Urothelium cell line (cell line): Measurements from ENCODE around the gene NDUFS8.

Experiments
- DNase-seq: peaks from one replicate; pipeline ENCODE4 v3.0.0; 2011; ENCODE audit warnings: low spot score, mixed read lengths
- FAIRE-seq: peaks from 2 replicates; lab custom pipeline; 2011; peaks lifted over from hg19 to GRCh38; lab: Jason Lieb, UNC

The NDUFS8 gene

DNA sequence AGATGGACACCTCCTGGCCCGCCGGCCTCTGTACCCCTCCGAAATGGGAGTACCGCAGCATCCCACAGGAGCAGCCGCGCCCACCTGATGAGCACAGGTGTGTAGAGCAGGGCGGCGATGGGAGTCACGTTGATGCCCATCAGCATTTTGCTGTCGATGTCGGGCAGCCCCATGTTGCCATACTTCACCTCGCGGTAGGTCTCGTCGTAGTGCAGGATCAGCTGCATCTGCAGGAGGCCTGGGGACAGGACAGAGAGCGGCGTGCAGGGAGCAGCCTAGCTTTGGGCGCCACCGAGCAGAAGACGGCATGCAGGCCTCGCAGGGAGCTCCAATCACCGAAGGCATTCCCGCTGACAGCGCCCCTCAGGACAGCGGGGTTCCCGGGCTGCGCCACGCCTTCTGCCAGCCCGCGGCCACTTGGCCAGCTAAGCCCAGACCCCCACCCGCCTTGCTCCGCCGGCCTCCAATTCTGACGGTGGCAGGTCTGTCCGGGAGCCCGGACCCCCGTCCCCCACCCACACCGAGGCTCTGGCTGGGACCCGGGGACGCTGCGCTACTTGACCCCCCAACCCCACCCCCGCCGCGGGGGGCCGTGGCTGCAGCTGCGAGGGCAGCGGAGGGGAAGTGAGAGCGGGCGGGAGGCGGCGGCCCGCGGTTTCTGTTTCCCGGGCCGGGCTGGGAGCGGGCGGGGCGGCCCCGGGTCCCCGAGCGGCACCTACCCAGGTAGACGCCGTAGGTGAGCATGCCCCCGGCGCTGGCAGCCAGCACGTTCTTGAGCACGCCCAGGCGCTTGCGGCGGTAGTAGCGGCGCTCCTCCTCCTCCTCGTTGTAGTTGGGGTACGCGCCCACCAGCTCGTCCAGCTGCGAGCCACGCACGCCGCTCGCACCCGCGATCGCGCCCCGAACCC is 27.3 kb upstream of the NDUFS8 start:
- no peak for DNase-seq
- FAIRE-seq = peak; percentile 66

DNA sequence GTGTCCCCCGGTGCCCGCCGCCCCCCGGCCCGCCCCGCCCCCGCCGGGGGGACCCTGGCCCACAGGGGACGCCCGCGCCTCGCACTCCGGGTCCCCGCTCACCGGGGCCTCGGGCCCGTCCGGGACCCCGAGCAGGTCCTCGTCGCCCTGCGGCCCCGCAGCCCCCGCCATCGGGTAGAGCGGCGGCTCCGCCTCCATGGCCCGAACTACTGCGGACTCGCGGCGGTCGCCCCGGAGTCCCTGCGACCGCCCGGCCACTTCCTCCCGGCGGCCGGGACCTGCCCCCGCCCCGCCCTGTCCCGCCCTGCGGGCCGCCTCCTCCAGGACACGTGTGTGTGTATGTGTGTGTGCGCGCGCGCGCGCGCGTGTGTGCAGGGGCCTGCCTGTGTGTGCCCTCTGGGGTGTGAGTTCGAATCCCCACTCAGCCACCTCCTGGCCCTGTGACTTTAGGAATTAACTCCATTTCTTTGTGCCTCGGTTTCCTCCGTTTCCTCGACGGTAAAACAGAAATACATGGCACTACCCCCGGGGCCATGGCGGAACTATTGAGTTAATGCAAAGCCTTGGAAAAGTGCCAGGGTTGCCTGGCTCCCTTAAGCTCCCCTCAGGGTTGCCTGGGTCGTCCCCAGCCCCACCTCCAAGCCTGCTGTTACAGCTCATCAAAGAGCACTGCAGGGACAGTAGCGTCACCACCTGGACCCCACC is 26.5 kb upstream of the NDUFS8 start, which contains the start of gene UNC93B1:
Gene UNC93B1 (minus strand): TSS at position 252 of the 705 bp plus-strand sequence. CDS start 54 bp downstream, at position 198.
- FAIRE-seq (peak; percentile 89), DNase-seq (peak; percentile 92)

DNA sequence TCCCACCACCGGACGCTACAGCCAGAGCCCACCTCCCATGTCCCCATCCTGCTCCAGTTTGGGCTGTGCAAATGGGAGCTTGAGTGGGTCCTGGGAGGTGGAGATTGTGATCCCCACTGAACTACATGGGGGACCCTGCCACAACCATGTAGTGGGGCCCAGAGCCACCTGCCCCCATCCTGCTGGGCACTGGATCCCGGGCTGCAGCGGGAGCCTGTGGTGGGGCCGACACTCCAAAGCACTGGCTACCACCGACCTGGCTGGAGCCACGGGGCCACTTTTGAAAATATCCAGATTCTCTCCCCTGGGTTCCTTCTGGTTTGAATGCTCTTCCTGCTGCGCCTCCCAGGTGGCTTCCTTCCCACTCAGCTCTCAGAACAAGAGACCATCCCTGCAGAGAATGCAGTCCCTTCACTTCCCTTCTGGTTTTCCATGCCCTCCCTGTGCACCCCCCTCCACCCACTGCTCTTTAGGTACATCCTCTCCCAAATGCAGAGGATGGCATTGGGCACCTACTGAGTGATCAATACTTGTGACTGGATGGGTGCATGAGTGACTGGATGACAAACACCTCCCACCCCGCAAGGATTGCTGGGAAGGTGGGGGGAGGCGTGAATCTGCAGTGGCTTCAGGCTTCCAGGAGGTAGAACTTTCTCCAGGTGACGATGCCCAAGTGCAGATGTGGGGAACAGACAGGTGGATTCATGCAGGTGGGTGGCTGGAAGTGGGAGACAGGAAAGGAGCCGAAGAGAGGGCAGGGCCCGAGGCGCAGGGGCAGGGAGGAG is 25.7 kb upstream of the NDUFS8 start:
- DNase-seq (no peak), FAIRE-seq (no peak)

DNA sequence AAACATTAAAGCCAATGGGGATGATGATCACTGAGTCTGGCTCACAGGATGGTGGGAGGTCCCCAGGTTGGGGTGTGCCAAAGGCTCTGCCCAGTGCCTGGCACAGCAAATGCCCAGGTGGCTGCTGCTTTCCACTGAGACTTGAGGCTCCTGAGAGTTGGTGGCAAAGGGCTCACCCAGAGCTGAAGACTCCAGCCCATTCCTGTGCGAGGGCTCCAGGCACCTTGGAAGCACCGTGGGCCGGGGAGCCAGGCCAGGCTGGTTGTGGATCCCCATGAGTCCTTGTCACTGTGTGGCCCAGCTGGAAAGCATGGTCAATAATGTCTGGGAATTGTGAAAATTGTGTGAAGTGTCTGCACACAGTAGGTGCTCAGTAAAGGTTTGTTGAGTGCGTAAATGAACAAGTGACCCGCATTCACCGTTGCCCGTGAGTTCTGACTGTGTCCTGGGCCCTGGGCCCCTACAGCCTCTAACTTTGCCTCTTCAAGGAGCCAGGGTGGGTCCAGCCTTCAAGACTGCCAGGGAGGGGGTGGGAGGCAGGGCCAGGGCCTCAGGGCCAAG is 23.8 kb upstream of the NDUFS8 start:
- FAIRE-seq (no peak), DNase-seq (no peak)

DNA sequence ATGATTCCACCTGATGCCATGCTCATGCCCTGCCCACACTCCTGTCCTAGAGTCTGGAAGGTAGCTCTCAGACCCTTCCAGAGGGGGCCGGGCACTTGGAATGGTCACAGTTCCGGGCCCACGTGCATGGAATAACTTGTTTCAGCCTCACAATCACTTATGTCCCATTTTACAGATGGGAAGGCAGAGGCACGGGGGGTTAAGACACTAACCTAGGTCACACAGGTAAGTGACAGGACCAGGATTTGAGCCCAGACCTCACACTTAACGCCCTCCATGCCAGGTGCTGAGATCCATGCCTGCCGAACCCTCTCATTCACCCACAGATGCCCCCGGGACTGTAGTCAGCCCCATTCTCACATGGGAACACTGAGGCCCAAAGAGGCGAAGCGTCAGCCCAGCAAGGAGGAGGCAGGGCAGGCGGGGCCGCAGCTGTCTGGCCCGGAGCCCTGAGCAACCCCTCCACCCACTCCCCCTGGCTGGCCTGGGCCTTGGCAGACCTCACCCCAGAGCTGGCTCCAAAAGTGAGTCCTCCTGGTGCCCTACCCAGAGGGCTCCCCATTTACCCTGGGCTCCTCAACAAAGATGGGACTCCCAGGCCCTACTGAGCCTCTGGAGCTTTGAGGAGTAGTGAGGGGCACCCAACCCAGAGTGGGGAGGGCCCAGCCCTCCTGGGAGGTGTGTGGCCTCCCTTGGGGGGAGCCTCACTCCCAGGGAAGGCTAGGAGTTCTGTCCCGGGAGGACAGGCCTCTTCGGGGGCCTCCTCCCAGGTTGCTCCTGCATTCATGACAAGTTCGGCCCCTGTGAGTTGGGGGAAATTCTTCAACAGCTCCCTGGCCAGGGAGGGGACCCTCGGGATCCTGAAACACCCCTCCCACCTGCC is 22.7 kb upstream of the NDUFS8 start:
- FAIRE-seq (peak; percentile 32), DNase-seq (no peak)

DNA sequence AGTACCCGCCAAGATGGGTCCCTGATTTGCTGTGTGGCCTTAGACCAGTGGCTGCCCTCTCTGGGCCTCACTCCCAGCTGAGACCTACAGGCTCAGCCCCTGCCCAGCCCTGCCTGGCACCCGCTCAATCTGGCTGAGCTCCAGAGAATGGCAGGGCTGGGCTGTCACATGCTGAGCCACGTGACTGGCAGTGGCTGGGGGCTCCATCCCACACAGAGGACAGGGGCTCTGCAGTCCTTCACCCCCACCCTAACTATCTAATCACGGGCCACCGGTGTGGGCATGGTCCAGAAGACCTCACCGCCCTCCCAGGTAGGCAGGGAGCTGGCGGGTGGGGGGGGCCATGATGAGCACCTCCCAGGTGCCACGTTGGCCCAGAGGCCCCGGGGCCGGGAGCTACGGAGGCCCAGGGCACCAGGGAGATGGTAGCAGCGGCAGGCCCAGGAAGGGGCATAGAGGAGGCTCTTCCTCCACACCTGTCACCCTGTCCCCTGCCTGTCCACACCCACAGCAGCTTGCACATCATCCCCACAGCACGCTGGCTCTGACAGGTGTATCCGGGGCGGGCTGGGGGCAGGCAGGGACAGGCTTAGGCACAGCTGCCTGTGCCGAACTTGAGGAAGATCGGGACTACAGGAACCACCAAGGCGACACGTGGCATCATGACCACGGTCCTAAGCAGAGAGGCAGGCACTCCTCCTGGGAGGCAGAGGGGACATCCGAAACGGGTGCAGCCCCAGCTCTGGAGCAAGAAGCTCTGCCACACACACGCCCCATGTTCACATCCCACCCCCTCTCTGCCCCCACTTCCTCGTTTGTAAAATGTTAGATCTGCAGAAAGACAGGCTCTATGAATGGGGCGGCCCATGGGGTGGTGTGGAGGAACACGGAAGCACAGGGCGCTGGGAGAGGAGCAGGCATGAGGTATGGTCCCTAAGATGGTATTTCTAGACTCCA is 21.8 kb upstream of the NDUFS8 start:
- peak; percentile 62 for FAIRE-seq
- peak; percentile 53 for DNase-seq

DNA sequence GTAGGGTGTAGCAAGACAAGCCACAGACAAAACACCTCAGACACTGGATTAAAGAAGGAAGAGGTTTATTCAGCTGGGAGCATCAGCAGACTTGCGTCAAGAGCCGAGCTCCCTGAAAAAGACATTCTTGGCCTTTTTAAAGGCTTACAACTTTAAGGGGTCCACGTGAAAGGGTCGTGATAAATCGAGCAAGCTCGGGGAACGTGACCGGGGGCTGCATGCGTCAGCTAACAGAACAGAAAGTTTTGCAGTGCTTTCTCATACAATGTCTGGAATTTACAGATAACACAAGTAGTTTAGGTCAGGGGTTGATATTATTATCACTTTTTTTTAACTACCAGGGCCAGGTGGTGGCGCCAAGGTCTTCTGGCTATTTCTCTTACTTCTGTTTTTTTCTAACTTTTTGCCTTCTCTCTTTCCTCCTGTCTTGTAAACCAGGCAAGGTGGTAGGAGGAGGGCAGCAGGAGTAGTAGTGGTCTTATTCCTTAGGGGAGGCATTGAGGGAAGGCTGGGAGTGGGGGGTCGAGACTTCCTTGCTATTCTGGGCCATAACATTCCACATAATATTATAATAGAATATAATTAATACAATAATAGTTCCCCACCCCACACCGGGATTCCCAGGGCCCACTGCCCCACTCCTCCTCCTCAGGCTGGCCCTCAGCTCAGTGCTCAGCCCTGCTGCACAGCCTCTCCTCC is 20.9 kb upstream of the NDUFS8 start:
- no peak for FAIRE-seq

DNA sequence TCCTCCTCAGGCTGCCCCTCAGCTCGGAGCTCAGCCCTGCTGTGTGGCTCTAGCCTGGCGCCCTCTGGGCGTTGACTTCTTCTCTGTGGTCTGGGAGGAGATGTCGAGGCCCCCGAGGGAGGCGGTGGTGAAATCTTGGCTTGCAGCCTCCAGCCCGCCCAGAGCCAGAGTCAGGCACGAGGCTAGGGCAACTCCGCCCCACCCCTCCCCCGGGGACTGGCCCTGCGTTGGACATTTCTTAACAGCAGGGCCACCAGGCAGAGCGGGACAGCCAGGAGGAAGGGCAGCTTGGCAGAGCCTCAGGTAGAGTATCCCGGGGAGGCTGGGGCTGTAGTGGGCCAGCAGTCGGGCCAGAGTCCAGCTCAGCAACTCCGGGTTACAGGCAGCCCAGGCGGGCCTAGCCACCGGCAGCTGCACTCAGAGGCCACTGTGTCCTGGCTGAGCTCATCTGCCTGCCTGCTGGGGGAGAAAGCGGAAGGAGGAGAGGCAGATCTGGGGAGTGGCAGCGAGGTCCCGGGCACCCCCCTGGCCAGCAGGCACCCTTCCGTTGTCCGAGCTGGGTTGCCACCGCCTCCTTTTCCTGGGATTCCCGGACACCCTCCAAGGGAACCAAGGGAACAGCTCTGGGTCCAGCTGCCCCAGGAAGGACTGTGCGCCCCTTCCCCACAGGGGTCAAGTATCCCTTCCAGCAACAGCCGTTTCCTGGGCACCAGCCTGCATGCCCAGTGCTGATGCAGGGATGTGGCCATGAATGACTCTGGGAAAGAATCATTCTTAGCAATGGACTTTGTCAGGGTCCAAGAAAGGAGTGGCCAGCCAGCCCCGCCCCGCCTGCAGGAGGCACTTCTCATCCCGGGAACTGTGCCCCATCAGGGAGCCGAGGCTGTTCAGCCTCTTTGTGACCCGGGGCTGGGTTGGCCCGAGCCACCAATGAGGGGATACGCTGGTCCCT is 20.1 kb upstream of the NDUFS8 start, which contains the start of gene ALDH3B1:
Gene ALDH3B1 (plus strand): TSS at position 238 of the 952 bp plus-strand sequence. CDS start 4,971 bp downstream, outside the sequence.
- peak; percentile 87 for DNase-seq
- FAIRE-seq = peak; percentile 90

More for the DNA sequence above, 20.9 kb upstream of the NDUFS8 start:
- no peak for DNase-seq

DNA sequence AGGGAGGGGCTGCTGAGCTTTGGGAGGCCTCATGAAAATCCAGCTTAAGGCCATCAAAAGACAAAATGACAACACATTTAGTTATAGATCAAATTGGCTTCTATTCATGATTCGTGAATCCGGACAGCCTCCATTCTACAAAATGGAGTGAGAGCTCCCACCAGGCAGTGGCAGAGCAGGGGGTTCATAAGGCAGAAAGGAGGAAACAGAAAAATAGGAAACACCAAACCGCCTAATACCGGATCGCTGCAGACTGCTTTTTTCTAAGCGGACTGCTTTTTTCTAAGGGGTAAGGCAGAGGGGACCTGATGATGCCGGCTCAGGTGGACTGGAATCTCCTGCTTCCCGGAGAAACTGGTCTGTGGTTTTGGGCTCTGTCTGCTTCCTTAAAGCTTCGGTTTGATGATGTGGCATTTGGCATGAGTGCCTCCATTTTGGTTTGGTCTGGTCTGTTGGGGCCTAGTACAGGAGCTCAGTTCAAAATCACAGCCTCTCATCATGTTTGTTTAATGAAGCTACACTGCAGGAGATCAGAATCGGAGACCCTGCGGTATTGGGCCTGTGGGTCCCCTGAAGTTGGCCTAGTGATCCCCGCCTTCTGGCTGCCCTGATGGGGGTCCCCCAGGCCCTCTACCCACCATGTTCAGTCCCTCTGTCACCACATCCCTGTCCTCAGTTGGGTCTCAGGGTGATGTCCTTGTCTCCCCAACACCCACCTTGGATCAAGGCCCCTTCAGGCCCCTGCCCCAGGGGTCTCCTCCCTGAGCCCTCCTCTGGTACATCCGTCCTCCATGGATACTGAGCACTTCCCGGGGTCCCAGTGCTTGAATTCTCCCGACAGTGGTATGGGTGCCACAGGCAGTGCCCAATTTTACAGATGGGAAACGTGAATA is 19.2 kb upstream of the NDUFS8 start:
- DNase-seq (no peak), FAIRE-seq (no peak)

DNA sequence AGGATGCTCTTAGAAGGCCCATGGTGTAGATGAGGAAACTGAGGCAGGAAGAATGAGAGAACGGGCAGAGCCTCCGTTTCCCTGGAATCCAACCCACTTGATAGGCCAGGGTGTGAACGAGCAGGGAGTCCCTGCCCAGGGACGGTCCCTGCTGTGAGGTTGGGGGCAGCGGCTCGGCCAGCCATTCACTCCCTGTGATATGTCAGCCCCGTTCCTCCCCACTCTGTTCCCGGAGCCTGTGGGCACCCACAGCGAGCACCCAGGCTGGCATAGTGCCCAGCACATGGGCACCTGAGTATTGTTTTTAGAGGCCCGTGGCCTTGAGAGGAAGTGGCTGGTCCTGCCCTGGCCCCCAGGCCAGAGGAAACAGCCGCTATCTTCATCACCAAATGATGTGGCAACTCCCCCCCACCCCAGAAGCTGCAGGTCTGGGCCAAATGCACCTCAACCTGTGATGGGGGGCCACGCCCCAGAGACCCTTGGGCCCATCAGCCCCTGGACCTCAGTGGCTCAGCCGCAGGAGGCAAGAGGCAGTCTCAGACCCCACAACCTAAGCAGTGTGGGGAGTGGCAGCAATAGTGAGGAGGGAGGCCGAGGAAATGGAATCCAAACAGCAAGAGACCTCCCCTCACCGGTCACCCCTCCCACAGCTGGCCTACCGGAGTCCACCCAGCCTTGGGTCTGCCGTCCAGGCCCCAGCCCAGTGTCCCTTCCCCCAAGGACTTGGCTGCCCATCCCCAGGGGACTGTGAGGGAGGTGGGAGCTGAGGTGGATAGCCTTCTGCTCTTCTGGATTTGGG is 18.2 kb upstream of the NDUFS8 start:
- FAIRE-seq (no peak), DNase-seq (no peak)

DNA sequence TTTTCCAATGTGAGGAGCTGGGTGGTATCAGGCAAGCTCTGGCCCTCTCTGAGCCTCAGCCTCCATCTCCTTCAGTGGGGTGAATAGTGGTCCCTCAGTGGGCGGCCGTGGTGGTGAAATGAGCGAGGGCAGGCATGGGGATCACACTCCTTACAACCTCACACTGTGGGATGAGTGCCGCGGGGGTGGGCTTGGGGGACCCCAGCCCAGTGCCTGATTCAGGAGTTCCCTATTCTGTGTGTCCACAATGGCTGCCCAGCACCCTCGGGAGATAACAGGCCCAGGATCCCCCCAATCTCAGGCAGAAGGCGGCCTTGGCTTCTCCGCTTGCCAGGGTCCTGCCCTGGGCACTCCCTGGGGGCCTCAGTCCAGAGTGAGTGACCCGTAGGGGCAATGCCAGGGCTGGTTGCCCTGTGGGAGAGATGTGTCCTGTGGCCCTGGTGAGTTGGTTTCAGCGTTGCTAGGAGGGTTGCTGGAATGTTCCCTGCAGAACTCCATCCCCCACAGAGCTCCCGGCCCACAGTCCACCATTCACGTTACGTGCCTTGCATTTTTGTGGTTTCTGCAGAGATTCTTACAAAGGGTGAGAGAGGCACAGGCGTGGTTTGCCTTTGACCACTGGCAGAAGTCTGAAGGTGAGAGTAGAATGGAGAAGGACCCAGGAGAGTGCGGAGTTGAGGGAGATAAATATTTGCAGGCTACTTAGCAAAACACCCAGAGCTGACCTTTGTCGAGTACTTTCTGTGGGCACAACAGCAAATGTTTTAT is 17.5 kb upstream of the NDUFS8 start:
- FAIRE-seq = peak; percentile 62
- peak; percentile 89 for DNase-seq

DNA sequence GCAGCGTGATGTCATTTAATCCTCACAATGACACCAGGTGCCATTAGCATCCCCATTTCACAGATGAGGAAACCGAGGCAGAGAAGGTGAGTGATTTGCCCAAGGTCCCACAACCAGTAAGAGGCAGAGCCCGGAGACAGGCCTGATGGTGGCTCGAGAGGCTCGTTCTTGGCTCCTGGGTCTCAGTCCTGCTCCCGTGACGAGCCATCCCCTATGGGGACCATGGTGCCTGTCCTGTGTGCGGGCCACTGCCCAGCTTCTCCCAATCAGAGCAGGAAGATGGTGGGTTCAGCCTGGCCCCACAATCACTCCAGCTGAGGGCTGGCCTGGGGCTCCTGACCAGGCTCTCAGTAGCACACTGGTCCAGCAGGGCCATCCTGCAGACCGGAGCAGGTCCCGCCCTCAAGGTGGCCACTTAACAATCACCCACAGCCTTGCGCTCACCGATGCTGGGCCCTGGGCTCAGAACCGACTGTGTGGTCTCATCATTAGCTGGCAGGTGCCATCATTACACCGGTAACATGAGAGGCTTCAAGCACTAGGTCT is 16.8 kb upstream of the NDUFS8 start:
- FAIRE-seq (peak; percentile 23), DNase-seq (no peak)

DNA sequence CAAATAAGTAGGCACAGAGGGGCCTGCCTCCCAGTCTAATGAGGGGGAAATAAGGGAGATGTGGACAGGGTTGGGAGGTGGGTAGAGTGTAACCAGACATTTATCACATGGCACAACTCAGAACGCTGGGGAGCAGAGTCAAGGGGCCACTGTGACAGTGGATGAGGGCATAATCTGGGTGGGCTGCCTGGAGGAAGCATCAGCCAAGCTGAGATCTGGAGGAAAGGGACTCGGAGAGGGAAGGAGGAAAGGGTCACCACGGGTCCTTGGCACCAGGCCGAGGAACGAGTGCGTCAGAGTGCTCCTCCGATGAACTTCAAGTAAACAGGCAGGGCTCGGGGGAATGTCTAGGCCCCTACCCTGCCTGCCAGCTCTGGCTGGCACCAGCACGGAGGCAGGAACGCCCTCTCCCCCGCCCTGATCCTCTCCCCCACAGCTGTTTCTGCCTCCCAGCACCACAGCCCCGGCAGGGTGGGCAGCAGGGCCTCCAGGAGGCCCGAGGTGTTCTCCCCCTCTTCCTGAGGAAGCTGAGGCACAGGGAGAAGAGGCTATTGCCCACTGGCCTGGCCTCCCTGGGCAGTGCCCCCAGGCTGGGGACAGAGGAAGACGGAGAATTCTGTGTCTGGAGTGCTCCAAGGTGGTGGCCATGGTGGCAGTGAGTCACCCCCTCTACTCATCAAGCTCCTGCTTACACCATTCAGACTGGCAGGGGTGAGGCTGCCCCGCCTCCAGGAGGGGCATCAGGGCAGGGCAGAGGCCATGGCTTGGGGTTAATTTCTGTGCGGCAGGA is 16.1 kb upstream of the NDUFS8 start:
- DNase-seq (peak; percentile 86), FAIRE-seq (peak; percentile 97)
